Measurements from ENCODE around the gene MOB2. TPM values are rescaled to one million over a fixed set of nuclear protein-coding genes. Genes with fewer than 3 reads are reported as not detected.

The MOB2 gene
- total RNA-seq, 4 donors from 2014 or later: 24.5 to 59.9 (median 39.1) TPM

- TF ChIP-seq, protein P1, sequence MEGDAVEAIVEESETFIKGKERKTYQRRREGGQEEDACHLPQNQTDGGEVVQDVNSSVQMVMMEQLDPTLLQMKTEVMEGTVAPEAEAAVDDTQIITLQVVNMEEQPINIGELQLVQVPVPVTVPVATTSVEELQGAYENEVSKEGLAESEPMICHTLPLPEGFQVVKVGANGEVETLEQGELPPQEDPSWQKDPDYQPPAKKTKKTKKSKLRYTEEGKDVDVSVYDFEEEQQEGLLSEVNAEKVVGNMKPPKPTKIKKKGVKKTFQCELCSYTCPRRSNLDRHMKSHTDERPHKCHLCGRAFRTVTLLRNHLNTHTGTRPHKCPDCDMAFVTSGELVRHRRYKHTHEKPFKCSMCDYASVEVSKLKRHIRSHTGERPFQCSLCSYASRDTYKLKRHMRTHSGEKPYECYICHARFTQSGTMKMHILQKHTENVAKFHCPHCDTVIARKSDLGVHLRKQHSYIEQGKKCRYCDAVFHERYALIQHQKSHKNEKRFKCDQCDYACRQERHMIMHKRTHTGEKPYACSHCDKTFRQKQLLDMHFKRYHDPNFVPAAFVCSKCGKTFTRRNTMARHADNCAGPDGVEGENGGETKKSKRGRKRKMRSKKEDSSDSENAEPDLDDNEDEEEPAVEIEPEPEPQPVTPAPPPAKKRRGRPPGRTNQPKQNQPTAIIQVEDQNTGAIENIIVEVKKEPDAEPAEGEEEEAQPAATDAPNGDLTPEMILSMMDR (IDR thresholded peaks at IDR 0.05; ENCODE audit: low read depth): no peak
These were observed 53.0 kb downstream of the MOB2 start for GRCh38 chr11:1433568-1433967.

GRCh38 chr11:1428762-1429316 is 57.7 kb downstream of the MOB2 start:
- TF ChIP-seq, protein P1 (IDR thresholded peaks at IDR 0.05; ENCODE audit: low read depth): no peak

DNA sequence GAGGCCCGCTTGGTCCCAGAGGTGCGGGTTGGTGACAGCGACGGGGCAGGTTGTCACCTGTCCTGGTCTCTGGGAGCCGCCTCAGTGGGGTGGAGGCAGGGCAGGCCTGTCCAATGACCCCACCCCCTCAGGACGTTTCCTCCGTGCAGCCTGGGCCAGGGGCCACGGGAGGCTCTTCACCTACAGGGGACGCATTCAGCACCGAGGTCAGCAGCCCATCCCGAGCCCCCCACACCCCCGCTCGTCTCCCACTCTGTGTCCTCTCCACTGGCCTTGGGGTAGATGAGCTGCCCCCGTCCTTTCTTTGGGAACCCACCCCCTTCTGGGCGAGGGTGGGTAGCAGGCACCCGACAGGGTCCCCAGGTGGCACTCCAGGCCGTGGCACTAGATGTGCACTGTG is 61.1 kb downstream of the MOB2 start:
- TF ChIP-seq, protein P1 (IDR thresholded peaks at IDR 0.05; ENCODE audit: low read depth): no peak

DNA sequence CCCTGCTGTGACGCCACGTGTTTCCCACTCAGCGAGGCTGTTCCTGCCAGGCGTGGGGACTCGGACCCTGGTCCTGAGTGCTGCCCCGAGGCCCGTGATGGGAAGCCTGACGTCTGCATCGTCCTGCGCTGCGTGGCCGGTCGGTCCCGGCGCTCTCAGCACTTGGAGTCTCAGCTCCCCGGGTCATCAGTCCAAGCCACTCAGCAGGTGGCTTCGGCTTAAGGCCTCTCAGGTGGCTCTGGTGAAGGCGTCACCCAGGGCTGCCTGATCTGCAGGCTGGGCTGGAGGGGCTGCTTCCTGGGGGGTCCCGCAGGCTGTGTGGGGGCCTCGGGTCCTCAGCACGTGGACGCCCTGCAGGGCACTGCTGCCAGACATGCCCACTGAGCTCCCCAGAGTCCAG is 61.6 kb downstream of the MOB2 start:
- TF ChIP-seq, protein P1 (IDR thresholded peaks at IDR 0.05; ENCODE audit: low read depth): no peak

DNA sequence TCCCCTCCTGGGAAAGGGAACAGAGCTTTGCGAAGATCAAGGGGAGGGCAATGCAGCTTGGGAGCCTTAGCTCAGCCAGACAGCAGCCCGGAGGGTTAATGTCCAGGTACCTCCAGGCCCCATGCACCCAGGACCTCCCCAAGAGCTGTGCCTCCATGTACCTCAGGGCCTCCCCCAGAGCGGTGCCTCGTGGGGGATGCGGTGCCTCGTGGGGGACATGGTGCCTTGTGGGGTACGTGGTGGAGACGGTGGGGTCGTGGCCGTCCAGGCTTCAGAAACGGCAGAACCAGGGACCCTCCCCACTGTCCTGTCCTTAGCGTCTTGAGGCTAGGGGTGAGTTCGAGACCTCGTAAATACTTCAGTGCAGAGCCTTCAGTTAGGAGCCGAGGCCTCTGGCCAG is 63.6 kb downstream of the MOB2 start:
- TF ChIP-seq, protein P1 (IDR thresholded peaks at IDR 0.05; ENCODE audit: low read depth): no peak

DNA sequence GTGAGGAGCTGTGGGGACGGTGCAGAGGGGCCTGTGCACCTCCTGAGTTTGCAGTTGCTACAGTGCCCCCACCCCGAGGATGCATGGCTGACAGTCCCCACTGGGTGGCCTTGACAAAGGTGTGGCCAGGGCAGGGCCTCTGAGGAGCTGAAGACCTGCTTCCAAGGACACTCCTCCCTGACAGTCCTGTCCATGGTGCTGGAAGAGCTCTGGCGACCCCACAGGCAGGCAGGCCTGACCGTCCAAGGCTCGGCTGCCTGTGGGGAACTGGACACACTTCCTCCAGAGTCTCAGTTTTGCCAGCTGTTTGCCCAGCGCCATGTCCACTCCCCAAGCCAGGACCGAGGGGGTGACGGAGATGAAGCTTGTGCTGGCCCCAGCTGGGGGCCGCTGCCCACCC is 64.1 kb downstream of the MOB2 start:
- TF ChIP-seq, protein P1 (IDR thresholded peaks at IDR 0.05; ENCODE audit: low read depth): no peak

DNA sequence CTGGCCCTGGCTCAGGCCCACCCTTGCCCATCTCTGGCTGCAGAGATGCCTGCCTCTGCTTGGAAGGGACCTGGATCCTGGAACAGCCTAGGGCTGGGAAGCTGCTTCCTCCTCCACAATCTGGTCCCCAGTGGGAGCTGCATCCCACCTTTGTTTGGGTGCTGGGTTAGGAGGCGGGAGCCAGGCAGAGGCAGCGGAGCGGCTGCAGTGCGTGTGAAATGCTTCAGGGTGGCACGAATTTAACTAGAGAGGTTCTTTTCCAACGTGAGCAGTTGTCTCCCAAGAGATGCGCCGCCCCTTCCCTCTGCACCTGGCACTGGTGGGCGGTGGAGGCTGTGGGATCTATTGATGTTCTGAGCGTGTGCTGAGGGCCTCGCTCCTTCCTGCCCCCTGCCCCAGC is 65.3 kb downstream of the MOB2 start:
- TF ChIP-seq, protein P1 (IDR thresholded peaks at IDR 0.05; ENCODE audit: low read depth): no peak

All from subcutaneous adipose tissue (tissue), 4 donors.